ENCODE measurements around the gene ARHGAP32.

DNA sequence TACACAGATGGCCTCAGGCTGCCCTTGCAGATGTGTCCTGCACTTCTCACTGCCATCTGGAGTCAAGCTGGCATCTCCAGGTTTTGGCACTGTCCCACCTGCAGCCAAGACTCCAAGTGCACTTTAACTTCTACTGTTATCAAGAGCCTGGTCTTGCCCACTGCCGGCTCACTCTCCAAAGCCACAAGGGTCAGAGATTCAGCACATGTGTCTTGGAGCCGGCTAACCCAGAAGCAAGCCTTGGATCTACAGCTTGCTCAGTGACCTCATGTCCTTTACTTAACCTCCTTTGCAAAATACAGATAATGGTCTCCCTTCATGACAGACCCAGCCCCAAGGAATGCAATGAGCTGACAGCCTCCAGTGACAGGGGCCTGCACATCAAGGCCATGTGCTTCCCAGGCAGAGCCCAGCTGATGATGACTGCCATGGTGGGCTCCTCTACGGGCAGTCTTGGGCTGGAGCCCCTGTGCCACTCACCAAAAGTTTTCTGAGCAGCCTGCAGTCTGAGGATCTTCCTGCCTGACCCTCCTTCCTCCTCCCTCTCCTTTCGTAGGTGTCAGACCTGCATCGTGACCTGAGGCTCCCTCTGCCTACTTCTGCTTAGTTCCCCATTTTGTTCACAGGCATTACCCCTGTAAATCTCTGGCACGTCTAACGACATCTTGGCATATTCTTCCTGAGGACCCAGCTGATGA is 258.5 kb downstream of the ARHGAP32 start:
- TF ChIP-seq, protein P1, sequence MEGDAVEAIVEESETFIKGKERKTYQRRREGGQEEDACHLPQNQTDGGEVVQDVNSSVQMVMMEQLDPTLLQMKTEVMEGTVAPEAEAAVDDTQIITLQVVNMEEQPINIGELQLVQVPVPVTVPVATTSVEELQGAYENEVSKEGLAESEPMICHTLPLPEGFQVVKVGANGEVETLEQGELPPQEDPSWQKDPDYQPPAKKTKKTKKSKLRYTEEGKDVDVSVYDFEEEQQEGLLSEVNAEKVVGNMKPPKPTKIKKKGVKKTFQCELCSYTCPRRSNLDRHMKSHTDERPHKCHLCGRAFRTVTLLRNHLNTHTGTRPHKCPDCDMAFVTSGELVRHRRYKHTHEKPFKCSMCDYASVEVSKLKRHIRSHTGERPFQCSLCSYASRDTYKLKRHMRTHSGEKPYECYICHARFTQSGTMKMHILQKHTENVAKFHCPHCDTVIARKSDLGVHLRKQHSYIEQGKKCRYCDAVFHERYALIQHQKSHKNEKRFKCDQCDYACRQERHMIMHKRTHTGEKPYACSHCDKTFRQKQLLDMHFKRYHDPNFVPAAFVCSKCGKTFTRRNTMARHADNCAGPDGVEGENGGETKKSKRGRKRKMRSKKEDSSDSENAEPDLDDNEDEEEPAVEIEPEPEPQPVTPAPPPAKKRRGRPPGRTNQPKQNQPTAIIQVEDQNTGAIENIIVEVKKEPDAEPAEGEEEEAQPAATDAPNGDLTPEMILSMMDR (IDR thresholded peaks at IDR 0.05; ENCODE audit: low read depth, low read length, poor library complexity, severe bottlenecking) = no peak
- TF ChIP-seq EZH2phosphoT487 (IDR thresholded peaks at IDR 0.05; ENCODE audit: borderline replicate concordance, low read length) = no peak

All from DOHH2 (cell line).